DND-41 (cell line): ENCODE data around the gene PPP1R14C.

Experiments used
- EZH2 ChIP-seq: IDR thresholded peaks from 3 replicates; pipeline ENCODE4 v1.6.1; 2012; ENCODE audit warnings: borderline replicate concordance, low read depth, mild to moderate bottlenecking, moderate library complexity, low read length, inconsistent platforms; ENCODE audit not compliant: severe bottlenecking
- TF ChIP-seq, protein P1 (sequence below): IDR thresholded peaks from 2 replicates; pipeline ENCODE4 v1.5.1; 2012; ENCODE audit warnings: borderline replicate concordance, low read length, moderate library complexity, mild to moderate bottlenecking; ENCODE audit not compliant: poor library complexity, severe bottlenecking; ENCODE audit errors: extremely low read depth

DNA sequence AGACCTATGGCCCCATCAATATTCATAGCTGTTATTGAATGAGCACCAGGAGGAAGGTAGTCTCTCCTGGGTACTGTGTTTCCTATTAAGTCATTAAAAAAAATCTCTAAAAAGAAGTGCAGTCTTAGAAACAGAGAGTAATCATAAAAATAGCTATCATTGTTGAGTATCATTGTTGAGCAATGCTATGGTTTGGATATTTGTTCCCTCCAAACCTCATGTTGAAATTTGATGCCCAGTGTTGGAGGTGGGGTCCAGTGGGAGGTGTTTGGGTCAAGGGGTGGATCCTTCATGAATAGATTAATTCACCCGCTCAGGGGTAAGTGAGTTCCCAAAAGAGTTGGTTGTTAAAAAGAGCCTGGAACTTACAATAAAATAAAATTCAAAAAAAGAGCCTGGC, 137.9 kb downstream of the PPP1R14C start:
- no peak for TF ChIP-seq EZH2
- TF ChIP-seq, protein P1, sequence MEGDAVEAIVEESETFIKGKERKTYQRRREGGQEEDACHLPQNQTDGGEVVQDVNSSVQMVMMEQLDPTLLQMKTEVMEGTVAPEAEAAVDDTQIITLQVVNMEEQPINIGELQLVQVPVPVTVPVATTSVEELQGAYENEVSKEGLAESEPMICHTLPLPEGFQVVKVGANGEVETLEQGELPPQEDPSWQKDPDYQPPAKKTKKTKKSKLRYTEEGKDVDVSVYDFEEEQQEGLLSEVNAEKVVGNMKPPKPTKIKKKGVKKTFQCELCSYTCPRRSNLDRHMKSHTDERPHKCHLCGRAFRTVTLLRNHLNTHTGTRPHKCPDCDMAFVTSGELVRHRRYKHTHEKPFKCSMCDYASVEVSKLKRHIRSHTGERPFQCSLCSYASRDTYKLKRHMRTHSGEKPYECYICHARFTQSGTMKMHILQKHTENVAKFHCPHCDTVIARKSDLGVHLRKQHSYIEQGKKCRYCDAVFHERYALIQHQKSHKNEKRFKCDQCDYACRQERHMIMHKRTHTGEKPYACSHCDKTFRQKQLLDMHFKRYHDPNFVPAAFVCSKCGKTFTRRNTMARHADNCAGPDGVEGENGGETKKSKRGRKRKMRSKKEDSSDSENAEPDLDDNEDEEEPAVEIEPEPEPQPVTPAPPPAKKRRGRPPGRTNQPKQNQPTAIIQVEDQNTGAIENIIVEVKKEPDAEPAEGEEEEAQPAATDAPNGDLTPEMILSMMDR, result no peak
